Measurements from ENCODE around the gene BANK1.

Gene BANK1

GRCh38 chr4:101795704-101796103 lies 5.2 kb downstream of the BANK1 start:
- no peak for TF ChIP-seq CTCF (IDR thresholded peaks at IDR 0.05)
- Mint-ChIP-seq H3K9me3 (peaks cover 9% of the 10 kb centered on the region), H3K27ac (no peak overlapping the region), H3K4me1 (no peaks in the 10 kb centered on the region), H3K4me3 (no peak overlapping the region), H3K36me3 (ENCODE audit: low read depth) (peaks cover 3% of the 10 kb centered on the region), H3K27me3 (ENCODE audit: low read depth, poor library complexity) (peaks cover 18% of the 10 kb centered on the region)
- DNase-seq = no peak

GRCh38 chr4:101801958-101802357 lies 11.4 kb downstream of the BANK1 start:
- no peak overlapping the region for H3K27ac Mint-ChIP-seq
- peaks cover 4% of the 10 kb centered on the region for H3K4me1 Mint-ChIP-seq
- H3K9me3 Mint-ChIP-seq = peaks cover 9% of the 10 kb centered on the region
- TF ChIP-seq CTCF (IDR thresholded peaks at IDR 0.05) = no peak
- H3K4me3 Mint-ChIP-seq = no peak overlapping the region
- H3K27me3 Mint-ChIP-seq (ENCODE audit: low read depth, poor library complexity) = no peaks in the 10 kb centered on the region
- H3K36me3 Mint-ChIP-seq (ENCODE audit: low read depth) = peaks cover 3% of the 10 kb centered on the region
- DNase-seq = no peak

GRCh38 chr4:101806914-101807313 lies 16.4 kb downstream of the BANK1 start:
- Mint-ChIP-seq H3K27ac (no peak overlapping the region), H3K4me1 (peaks cover 11% of the 10 kb centered on the region), H3K27me3 (ENCODE audit: low read depth, poor library complexity) (no peaks in the 10 kb centered on the region), H3K36me3 (ENCODE audit: low read depth) (no peaks in the 10 kb centered on the region), H3K9me3 (no peaks in the 10 kb centered on the region), H3K4me3 (peak overlapping the region; percentile 21)
- peak; percentile 19 for TF ChIP-seq CTCF (IDR thresholded peaks at IDR 0.05)
- DNase-seq = peak; percentile 9

GRCh38 chr4:101807351-101807750 lies 16.8 kb downstream of the BANK1 start:
- no peak overlapping the region for H3K27ac Mint-ChIP-seq
- H3K9me3 Mint-ChIP-seq = no peaks in the 10 kb centered on the region
- no peaks in the 10 kb centered on the region for H3K36me3 Mint-ChIP-seq (ENCODE audit: low read depth)

GRCh38 chr4:101813604-101814003 lies 23.1 kb downstream of the BANK1 start:
- no peak for DNase-seq
- H3K4me1 Mint-ChIP-seq = no peaks in the 10 kb centered on the region
- no peaks in the 10 kb centered on the region for H3K27me3 Mint-ChIP-seq (ENCODE audit: low read depth, poor library complexity)

More at GRCh38 chr4:101807351-101807750, 16.8 kb downstream of the BANK1 start:
- Mint-ChIP-seq H3K4me3 (no peak overlapping the region), H3K4me1 (peaks cover 11% of the 10 kb centered on the region), H3K27me3 (ENCODE audit: low read depth, poor library complexity) (no peaks in the 10 kb centered on the region)
- DNase-seq = no peak
- no peak for TF ChIP-seq CTCF (IDR thresholded peaks at IDR 0.05)

More at GRCh38 chr4:101813604-101814003, 23.1 kb downstream of the BANK1 start:
- Mint-ChIP-seq H3K36me3 (ENCODE audit: low read depth) (no peaks in the 10 kb centered on the region), H3K27ac (no peak overlapping the region), H3K4me3 (no peak overlapping the region), H3K9me3 (no peaks in the 10 kb centered on the region)
- TF ChIP-seq CTCF (IDR thresholded peaks at IDR 0.05) = no peak
